ENCODE results near the gene TRAPPC10.

- TF ChIP-seq CTCF (IDR thresholded peaks at IDR 0.05 in 2 of 3, conservative IDR thresholded peaks at IDR 0.05 in 1 of 3; ENCODE audit: borderline replicate concordance in 1 of 3, insufficient read depth in 1 of 3, low read depth in 2 of 3, low read length in 2 of 3) (no peak), SIN3A (IDR thresholded peaks at IDR 0.05; ENCODE audit: low read depth) (no peak), YY1 (IDR thresholded peaks at IDR 0.05; ENCODE audit: extremely low read depth, insufficient replicate concordance, low read depth, low read length) (no peak), SRF (IDR thresholded peaks at IDR 0.05; ENCODE audit: low read depth) (no peak), POLR2AphosphoS5 (IDR thresholded peaks at IDR 0.05; ENCODE audit: low read depth, low read length) (no peak), ZNF274 (IDR thresholded peaks at IDR 0.05; ENCODE audit: low read depth, low read length) (no peak), ZFX (IDR thresholded peaks at IDR 0.05) (no peak), RAD21 (IDR thresholded peaks at IDR 0.05; ENCODE audit: low read depth) (no peak), CBX3 (IDR thresholded peaks at IDR 0.05; ENCODE audit: low read depth) (no peak), ELF1 (IDR thresholded peaks at IDR 0.05; ENCODE audit: borderline replicate concordance, low read depth) (no peak), POLR2A (IDR thresholded peaks at IDR 0.05; ENCODE audit: borderline replicate concordance, extremely low read depth, insufficient read depth, insufficient read length) (no peak), EZH2phosphoT487 (IDR thresholded peaks at IDR 0.05; ENCODE audit: borderline replicate concordance) (no peak), MAX (IDR thresholded peaks at IDR 0.05) (no peak)
Measured at GRCh38 chr21:44005593-44005992, 6.5 kb upstream of the TRAPPC10 start.
